CD4-positive, alpha-beta T cell treated with Interferon alpha-2 for 1 hour (primary cell): Measurements from ENCODE around the gene TMX4.
"Not testable (repeated sequence)": the region's sequence is repeated elsewhere in the genome, so short reads cannot be mapped to it uniquely, and the experiment has no call there.

Source experiments
- DNase-seq, 2 donors: peaks; one replicate each; pipeline ENCODE4 v3.0.0-alpha.2; 2020 to 2022

TMX4 gene

GRCh38 chr20:8019246-8019997 is at the start of gene TMX4:
Gene TMX4 (minus strand): TSS chr20:8019761. CDS start chr20:8019613, 148 bp downstream.
- peak; percentile 92 to 93 for DNase-seq

GRCh38 chr20:8067082-8067481 is 47.5 kb upstream of the TMX4 start:
- DNase-seq, result no peak

- DNase-seq, result no peak
Observed at GRCh38 chr20:8066662-8067061, 47.1 kb upstream of the TMX4 start.

- no peak for DNase-seq
Observed at GRCh38 chr20:8065691-8066090, 46.1 kb upstream of the TMX4 start.

GRCh38 chr20:8062756-8063155 is 43.2 kb upstream of the TMX4 start:
- DNase-seq, result no peak

- DNase-seq, result no peak
Observed at GRCh38 chr20:8061861-8062518, 42.4 kb upstream of the TMX4 start.

- DNase-seq, result no peak
Observed at GRCh38 chr20:8060977-8061376, 41.4 kb upstream of the TMX4 start.

- DNase-seq, result no peak
Observed at GRCh38 chr20:8057871-8058270, 38.3 kb upstream of the TMX4 start.

GRCh38 chr20:8055096-8055495 is 35.5 kb upstream of the TMX4 start:
- DNase-seq, result no peak

- no peak for DNase-seq
Observed at GRCh38 chr20:8050157-8050837, 30.7 kb upstream of the TMX4 start.

- DNase-seq, result no peak
Observed at GRCh38 chr20:8049310-8049709, 29.7 kb upstream of the TMX4 start.

GRCh38 chr20:8045946-8046345 is 26.4 kb upstream of the TMX4 start:
- DNase-seq, result no peak

GRCh38 chr20:8043687-8044282 is 24.2 kb upstream of the TMX4 start:
- peak; percentile 29 to 78 for DNase-seq

- DNase-seq, result no peak
Observed at GRCh38 chr20:8039042-8039441, 19.5 kb upstream of the TMX4 start.

GRCh38 chr20:8036771-8037170 is 17.2 kb upstream of the TMX4 start:
- no peak for DNase-seq

GRCh38 chr20:8033151-8033841 is 13.7 kb upstream of the TMX4 start:
- no peak for DNase-seq

GRCh38 chr20:8032499-8032898 is 12.9 kb upstream of the TMX4 start:
- DNase-seq, result no peak

GRCh38 chr20:8031539-8031938 is 12.0 kb upstream of the TMX4 start:
- not testable (repeated sequence) for DNase-seq

- no peak for DNase-seq
Observed at GRCh38 chr20:8021541-8022269, 2.1 kb upstream of the TMX4 start.

GRCh38 chr20:8020314-8021079 is 936 bp upstream of the TMX4 start:
- peak in 1 of 2 donors; percentile 67 for DNase-seq

- no peak for DNase-seq
Observed at GRCh38 chr20:8019998-8020247, 362 bp upstream of the TMX4 start.

GRCh38 chr20:8018958-8019245 is 659 bp downstream of the TMX4 start:
- DNase-seq, result peak; percentile 61 to 74
